GM19438 (cell line): Measurements from ENCODE around the gene GPR78.

Experiments
- ATAC-seq: cut with Tn5 transposase; IDR thresholded peaks from one replicate; pipeline ENCODE4 v1.9.1; 2021; ENCODE audit warnings: low read depth; ENCODE audit not compliant: unreplicated experiment

The GPR78 gene

DNA sequence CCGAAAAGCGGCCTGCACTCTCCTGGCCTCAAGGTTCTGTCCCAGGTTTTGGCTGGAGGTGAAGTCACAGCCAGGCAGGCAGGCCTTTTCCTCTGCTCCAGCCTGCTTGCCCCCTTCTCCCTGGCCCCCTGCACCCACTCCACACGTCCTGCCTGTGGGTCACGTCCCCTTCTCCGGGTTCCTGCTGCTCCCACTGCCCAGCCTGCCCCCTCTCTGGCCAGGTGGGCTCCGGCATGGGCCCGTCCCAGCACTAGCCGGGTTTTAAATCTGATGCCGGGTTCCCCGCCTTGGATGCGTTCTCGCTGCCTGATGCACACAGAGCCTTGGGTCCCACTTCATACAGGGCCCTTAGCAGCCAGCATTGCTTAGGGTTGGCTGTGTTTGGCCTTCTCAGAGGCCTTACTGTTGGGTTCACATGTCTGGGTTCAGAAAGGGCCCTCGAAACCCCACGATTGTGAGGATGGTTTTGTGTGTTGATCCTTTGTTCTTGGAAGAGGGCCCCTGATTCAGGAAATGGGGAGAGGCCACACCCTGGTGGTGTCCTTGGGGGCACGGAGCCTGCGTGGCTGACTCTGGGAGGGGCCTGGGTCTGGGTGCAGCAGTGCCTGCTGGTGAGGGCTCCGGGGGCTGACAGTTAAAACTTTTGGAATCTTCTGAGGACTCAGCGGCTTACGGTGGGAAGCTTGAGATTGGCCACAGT, 18.3 kb downstream of the GPR78 start:
- no peak for ATAC-seq

DNA sequence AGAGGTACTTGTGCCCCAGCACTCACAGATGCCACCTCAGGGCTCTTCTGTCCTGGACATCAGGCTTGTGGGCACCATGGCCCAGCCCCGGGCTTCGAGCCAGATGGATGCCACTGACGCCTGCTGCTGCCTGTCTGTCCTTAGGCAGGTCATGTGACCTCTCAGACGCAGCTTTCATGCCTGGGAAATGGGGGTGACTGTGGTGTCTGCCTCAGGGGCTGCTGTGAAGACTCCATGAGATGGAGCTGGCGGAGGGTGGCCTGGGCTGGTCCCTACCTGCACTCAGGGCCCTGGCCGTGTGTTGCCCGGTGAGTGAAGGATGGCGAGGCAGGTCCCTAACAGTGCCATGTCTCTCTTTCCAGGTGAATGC, 18.9 kb downstream of the GPR78 start:
- ATAC-seq = no peak

- ATAC-seq = no peak
These were observed 19.5 kb downstream of the GPR78 start for GRCh38 chr4:8599657-8600056.

DNA sequence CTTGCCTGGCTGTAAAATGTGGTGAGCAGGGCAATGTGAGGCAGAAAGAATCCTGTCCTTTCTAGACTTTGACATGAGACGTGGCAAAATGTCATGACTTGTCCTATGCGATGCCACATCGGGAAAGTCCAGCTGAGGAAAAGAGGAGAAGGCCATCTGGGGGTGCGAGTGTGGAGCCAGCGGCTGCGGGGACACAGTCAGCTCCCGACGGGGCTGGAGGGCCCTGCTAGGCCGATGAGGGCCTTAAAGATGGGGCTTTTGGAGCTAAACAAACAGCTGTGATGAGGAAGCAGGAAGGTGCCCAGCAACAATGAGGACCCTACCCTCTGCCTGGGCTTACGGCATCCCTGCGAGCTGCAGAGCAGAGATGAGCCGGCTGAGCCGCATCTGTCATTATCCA, 20.1 kb downstream of the GPR78 start:
- no peak for ATAC-seq

GRCh38 chr4:8600686-8601085, 20.5 kb downstream of the GPR78 start:
- ATAC-seq = no peak

DNA sequence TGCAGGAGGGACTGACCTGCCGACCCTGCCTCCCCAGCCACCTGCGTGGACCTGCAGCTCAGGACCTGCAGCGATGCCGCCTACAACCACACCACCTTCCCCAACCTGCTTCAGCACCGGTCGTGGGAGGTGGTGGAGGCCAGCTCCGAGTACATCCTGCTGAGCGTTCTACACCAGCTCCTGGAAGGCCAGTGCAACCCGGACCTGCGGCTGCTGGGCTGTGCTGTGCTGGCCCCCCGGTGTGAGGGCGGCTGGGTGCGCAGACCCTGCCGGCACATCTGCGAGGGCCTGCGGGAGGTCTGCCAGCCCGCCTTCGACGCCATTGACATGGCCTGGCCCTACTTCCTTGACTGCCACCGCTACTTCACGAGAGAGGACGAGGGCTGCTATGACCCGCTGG, 20.9 kb downstream of the GPR78 start:
- ATAC-seq = no peak

- no peak for ATAC-seq
These were observed 21.4 kb downstream of the GPR78 start for GRCh38 chr4:8601556-8601955.

DNA sequence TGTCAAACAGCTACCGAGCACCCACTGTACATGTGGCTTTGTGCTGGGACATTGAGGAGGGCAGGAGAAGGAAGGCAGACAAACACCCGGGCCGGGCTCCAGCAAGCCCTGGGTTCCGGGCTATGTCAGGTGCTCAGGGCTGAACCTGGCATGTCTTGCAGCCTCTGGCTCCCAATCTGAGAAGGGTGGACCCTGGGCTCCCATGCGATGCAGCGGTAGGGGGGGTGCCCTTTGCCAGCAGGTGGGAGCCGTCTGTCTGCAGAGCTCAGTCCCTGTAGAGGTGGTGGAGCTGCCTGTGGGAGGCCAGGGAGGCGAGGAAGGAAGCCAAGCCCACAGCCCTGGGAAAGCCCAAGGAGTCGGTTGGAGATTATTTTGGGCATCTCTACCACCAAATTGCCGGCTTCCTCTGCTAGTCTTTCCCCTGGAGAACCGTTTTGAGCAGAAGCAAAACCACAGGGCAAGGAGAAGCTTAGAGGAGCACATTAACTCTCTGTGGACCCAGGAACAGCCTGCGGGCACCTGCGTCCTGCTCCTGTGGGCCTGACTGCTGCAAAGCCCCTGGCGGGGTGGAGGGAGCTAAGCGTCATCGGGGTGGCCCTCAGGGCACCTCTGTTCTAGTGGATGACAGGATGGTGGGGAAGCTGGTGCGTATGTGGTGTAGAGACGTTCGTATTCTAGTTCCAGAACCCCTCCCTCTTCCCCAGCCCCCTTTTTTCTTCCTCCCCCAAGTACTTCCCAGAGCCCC, 22.7 kb downstream of the GPR78 start:
- no peak for ATAC-seq

- ATAC-seq = no peak
These were observed 23.7 kb downstream of the GPR78 start for GRCh38 chr4:8603931-8604330.

DNA sequence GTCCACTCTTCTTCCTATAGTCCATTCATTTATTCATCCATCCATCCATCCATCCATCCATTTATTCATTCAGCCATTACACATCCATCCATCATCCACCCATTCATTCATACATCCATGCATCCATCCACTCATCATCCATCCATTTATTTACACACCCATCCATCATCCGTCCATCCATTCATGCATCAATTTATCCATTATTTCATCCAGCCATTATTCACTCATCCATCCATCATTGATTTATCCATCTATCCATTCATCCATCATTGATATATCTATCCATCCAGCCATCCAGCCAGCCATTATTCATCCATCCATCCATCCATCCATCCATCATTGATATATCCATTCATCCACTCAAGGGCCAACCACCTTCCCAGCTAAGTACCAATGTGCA, 25.1 kb downstream of the GPR78 start:
- ATAC-seq = no peak

DNA sequence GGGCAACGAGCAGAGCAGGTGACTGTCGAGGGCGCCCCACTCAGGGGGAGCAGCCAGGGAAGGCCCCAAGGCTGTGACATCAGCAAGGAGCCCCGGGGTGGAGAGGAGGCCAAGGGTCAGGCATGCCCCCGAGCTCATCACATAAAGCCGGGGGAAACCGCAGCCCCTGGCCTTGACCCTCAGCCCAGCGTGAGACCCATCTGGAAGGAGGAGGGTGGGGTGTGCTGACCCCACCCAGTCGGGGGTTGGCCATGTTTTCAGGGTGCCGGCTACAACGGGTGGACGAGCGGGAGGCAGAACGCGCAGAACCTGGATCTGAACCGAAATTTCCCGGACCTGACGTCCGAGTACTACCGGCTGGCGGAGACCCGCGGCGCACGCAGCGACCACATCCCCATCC, 26.3 kb downstream of the GPR78 start:
- ATAC-seq = no peak

DNA sequence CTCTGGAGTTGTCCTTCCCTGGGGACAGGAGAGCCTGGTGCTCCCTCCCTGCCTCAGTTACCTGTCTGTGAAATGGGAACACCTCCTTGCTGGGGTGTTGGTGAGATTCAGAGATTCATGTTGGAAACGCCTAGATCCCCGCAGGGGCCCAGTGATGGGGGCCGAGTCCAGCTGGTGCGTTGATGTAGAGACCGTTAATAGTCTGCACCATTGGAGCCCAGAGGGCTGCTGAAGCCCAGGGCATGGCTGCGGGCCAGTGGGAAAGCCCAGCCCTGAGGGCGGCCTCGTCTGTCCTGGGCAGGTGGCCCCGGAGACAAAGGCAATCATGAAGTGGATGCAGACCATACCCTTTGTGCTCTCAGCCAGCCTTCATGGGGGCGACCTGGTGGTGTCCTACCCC, 26.8 kb downstream of the GPR78 start:
- no peak for ATAC-seq

- ATAC-seq = no peak
These were observed 27.6 kb downstream of the GPR78 start for GRCh38 chr4:8607603-8608481.

- no peak for ATAC-seq
These were observed 28.7 kb downstream of the GPR78 start for GRCh38 chr4:8608714-8609391.

DNA sequence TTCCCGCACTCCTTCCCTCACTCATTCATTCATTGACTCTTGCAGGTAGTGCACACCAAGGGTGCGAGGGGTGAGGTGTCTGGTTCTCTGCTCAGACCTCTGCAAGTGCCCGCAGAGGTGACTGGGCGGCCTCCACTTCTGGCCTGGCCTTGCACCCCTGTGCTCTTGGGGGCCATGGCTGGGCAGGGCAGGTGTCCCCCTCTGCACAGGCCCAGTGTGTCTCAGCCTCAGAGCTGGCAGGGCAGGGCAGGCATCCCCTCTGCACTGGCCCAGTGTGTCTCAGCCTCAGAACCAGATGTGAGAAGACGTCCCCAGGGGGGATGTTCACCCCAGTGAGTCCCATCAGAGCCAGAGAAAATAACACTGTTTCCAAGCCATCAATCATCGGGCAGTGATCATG, 29.2 kb downstream of the GPR78 start:
- ATAC-seq = no peak

DNA sequence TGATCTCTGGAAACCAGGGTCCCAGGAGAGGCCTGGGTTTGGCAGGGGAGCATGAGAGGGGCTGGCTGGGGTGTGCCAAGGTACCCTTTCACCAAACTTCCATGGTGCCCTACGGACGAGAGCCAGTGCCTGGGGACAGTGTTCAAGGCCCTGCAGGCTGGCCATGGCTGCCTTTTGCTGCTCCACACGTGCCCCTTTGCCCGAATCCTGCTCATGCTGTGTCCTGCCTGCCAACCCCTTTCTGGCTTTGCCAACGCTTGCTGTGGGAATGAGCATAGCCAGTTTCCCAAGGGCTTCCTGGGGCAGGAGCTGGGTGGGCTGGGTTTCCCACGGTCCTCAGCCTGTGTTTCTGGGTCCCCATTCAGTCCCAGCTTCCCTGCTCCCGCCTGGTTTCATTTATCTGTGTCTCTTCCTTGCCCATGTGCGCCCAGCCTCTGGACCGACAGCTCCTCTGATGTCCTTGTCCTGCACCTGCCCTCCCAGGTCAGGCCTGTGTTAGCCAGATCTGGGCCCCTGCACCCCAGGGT, 29.7 kb downstream of the GPR78 start:
- no peak for ATAC-seq

- ATAC-seq = no peak
These were observed 30.8 kb downstream of the GPR78 start for GRCh38 chr4:8610858-8611616.

DNA sequence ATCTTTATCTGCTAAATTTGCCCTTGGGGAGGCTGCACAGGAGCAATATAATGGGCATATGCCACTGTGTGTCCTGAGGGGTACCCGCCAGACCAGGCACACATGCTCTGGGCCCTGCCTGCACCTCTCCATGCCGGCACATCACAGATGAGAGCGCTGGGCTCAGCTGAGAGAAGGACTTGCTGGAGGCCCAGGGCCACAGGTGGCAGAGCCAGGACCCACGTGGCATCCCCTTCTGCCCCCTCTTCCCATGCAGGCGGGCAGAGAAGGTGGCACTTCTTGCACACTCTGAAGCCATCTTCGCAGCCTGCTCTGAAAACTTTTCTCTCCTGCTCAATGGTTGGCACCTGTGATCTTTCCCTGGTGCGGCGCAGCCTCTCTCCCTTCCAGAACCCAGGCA, 32.5 kb downstream of the GPR78 start:
- no peak for ATAC-seq

DNA sequence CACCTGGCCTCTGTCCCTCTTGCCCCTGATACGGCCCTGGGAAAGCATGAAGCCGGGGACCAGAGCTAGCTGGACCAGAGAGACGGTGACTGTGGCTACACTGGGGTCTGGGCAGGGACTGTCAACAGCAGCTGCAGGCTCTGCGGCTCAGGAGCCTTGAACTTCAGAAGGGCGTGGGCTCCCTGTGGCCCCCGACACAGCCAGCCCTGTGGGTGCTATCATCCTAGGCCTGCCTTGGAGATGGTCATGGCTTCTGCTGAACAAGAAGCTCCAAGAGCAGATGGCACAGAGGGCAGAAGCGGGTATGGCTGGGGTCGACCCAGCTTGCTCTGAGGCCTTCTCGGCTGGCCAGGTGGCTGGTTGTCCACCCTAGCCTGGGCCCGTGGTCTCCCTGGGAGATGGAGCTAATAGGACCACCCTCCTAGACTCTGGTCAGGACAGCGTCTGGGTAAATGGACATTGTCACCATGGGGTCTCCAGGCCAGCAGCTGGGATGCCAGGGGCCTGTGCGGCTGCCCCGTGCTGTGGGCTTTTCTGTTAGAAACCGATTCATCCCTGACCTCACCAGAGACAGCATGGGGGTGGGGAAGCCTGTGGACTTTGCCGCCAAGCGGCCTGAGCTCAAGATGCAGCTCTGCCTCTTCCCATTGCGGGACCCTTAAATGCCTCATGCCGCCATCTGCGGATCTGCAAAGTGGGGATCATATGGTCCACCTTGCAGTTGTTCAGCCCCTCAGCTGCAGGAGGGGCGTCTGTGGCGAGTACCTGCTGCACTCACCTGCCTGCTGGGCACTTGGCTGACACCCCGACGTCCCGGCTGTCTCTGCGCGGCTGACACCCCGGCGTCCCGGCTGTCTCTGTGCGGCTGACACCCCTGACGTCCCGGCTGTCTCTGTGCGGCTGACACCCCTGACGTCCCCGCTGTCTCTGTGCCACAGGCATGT, 33.5 kb downstream of the GPR78 start:
- no peak for ATAC-seq
